CD4-positive, CD25-positive, alpha-beta regulatory T cell (primary cell): ENCODE results near the gene TSPEAR. TPM values are rescaled to one million over a fixed set of nuclear protein-coding genes. Genes with fewer than 3 reads are reported as not detected.
"Not testable (repeated sequence)": the region's sequence is repeated elsewhere in the genome, so short reads cannot be mapped to it uniquely, and the experiment has no call there.

Experiments used
- ATAC-seq, 2 donors: fragments of 150-1000 bp; cut with Tn5 transposase; one replicate each; pipeline ENCODE4 v1.10.0; 2021; ENCODE audit warnings: low read depth in 2 of 2, moderate number of reproducible peaks in 2 of 2, moderate library complexity in 1 of 2
- DNase-seq, 3 donors: peaks; one replicate each; pipeline versions ENCODE4 v3.0.0 to v3.0.0-alpha.2; 2012 to 2022; ENCODE audit warnings: mixed read lengths in 1 of 3
- H3K27ac ChIP-seq: one replicate; pipeline ENCODE4 v1.7.0; 2013; ENCODE audit warnings: mild to moderate bottlenecking, low read length; ENCODE audit not compliant: insufficient read depth, poor library complexity, severe bottlenecking
- H3K27me3 ChIP-seq: one replicate; pipeline ENCODE4 v1.7.0; 2013; ENCODE audit warnings: low read length; ENCODE audit not compliant: control insufficient read depth, insufficient read depth
- H3K36me3 ChIP-seq: one replicate; pipeline ENCODE4 v1.7.0; 2013; ENCODE audit warnings: mild to moderate bottlenecking, low read length, moderate library complexity; ENCODE audit not compliant: control insufficient read depth, insufficient read depth
- H3K4me1 ChIP-seq: 2 replicates; pipeline ENCODE4 v1.7.0; 2013; ENCODE audit warnings: mild to moderate bottlenecking, low read length; ENCODE audit not compliant: insufficient read depth, control insufficient read depth, poor library complexity, severe bottlenecking
- H3K4me3 ChIP-seq: one replicate; pipeline ENCODE4 v1.7.0; 2013; ENCODE audit warnings: low read depth, mild to moderate bottlenecking, low read length, moderate library complexity
- H3K9me3 ChIP-seq, 2 experiments: 1 replicate in 1 of 2; 2 replicates in 1 of 2; pipeline ENCODE4 v1.7.0; 2013; ENCODE audit warnings: low read length in 2 of 2, mild to moderate bottlenecking in 1 of 2, moderate library complexity in 1 of 2; ENCODE audit not compliant: control insufficient read depth in 2 of 2
- H3K27ac Mint-ChIP-seq, 3 donors: one replicate each; pipeline ENCODE4 v1.8.0; 2020 to 2022; ENCODE audit warnings: mild to moderate bottlenecking in 3 of 3, mixed read lengths in 3 of 3, moderate library complexity in 2 of 3
- H3K27me3 Mint-ChIP-seq: one replicate; pipeline ENCODE4 v1.8.0; 2022; ENCODE audit warnings: mild to moderate bottlenecking, mixed read lengths
- H3K36me3 Mint-ChIP-seq: one replicate; pipeline ENCODE4 v1.8.0; 2020; ENCODE audit warnings: mixed read lengths
- H3K4me1 Mint-ChIP-seq, 4 donors: one replicate each; pipeline ENCODE4 v1.8.0; 2020 to 2022; ENCODE audit warnings: mixed read lengths in 4 of 4, mild to moderate bottlenecking in 1 of 4
- H3K4me3 Mint-ChIP-seq, 4 donors: one replicate each; pipeline ENCODE4 v1.8.0; 2020 to 2022; ENCODE audit warnings: mild to moderate bottlenecking in 4 of 4, mixed read lengths in 4 of 4, moderate library complexity in 3 of 4
- H3K9me3 Mint-ChIP-seq, 7 donors: one replicate each; pipeline ENCODE4 v1.8.0; 2020 to 2022; ENCODE audit warnings: mixed read lengths in 7 of 7, mild to moderate bottlenecking in 3 of 7, moderate library complexity in 2 of 7
- polyA plus RNA-seq, 4 donors: library from polyadenylated mRNA; unstranded; fragments of 300-500 nt; fragmentation: Illumina TruSeq; gene quantifications; one replicate each; pipeline ENCODE4 v1.2.3, GENCODE V29; 2021
- total RNA-seq: library from RNA; stranded (reverse); gene quantifications from one replicate; pipeline ENCODE4 v1.2.3, GENCODE V29; 2022

The TSPEAR gene
- total and polyA plus RNA-seq, 5 donors from 2014 or later = 0.05 TPM; not detected in 4

GRCh38 chr21:44593598-44594405 lies 117.6 kb downstream of the TSPEAR start:
- no peak for DNase-seq
- peaks cover 0 to 5% (median 1%) of the 10 kb centered on the region in 7 donors for H3K9me3 Mint-ChIP-seq
- peaks cover 3% of the 10 kb centered on the region in 2 experiments for H3K9me3 ChIP-seq
- peaks cover 0 to 2% (median 0%) of the 10 kb centered on the region in 4 donors for H3K4me1 Mint-ChIP-seq
- H3K4me1 ChIP-seq = no peaks in the 10 kb centered on the region
- peaks cover 4% of the 10 kb centered on the region for H3K27me3 ChIP-seq
- no peak overlapping the region for H3K27ac ChIP-seq
- no peaks in the 10 kb centered on the region for H3K36me3 ChIP-seq
- no peaks in the 10 kb centered on the region for H3K36me3 Mint-ChIP-seq
- peak overlapping the region in 2 of 3 donors; percentile 23 to 39 for H3K27ac Mint-ChIP-seq
- ATAC-seq = no peak
- no peak overlapping the region for H3K4me3 Mint-ChIP-seq
- no peak overlapping the region for H3K4me3 ChIP-seq
- peaks cover 22% of the 10 kb centered on the region for H3K27me3 Mint-ChIP-seq

- DNase-seq = no peak
- Mint-ChIP-seq H3K4me1 (peaks cover 0 to 2% (median 0%) of the 10 kb centered on the region in 4 donors), H3K36me3 (no peaks in the 10 kb centered on the region), H3K27me3 (peaks cover 14% of the 10 kb centered on the region), H3K4me3 (no peak within 1 kb of the TSS), H3K27ac (peak within 1 kb of the TSS in 1 of 3 donors; percentile 23), H3K9me3 (peaks cover 0 to 1% (median 0%) of the 10 kb centered on the region in 7 donors)
- H3K9me3 ChIP-seq = no peaks in the 10 kb centered on the region
- H3K27ac ChIP-seq = no peak within 1 kb of the TSS
- ATAC-seq = no peak
- no peak within 1 kb of the TSS for H3K4me3 ChIP-seq
- no peaks in the 10 kb centered on the region for H3K4me1 ChIP-seq
- peaks cover 2% of the 10 kb centered on the region for H3K27me3 ChIP-seq
- H3K36me3 ChIP-seq = no peaks in the 10 kb centered on the region
Measured at GRCh38 chr21:44592446-44593311, 118.7 kb downstream of the TSPEAR start, which contains the start of gene KRTAP10-6. KRTAP10-6 (minus strand) TSS chr21:44592505; CDS start chr21:44592484, 21 bp downstream.

- not testable (repeated sequence) for H3K36me3 Mint-ChIP-seq, H3K4me1 Mint-ChIP-seq, H3K27me3 ChIP-seq, ATAC-seq, H3K9me3 Mint-ChIP-seq, H3K27ac ChIP-seq, DNase-seq, H3K4me1 ChIP-seq, H3K4me3 ChIP-seq, H3K9me3 ChIP-seq, H3K36me3 ChIP-seq, H3K4me3 Mint-ChIP-seq, H3K27ac Mint-ChIP-seq
- H3K27me3 Mint-ChIP-seq = peaks cover 13% of the 10 kb centered on the region
Measured at GRCh38 chr21:44591801-44592130, 119.6 kb downstream of the TSPEAR start.

GRCh38 chr21:44590897-44591800 lies 120.2 kb downstream of the TSPEAR start:
- not testable (repeated sequence) for H3K4me1 ChIP-seq, H3K9me3 Mint-ChIP-seq, H3K4me1 Mint-ChIP-seq, H3K36me3 Mint-ChIP-seq, H3K27me3 ChIP-seq, H3K9me3 ChIP-seq, H3K27ac ChIP-seq, H3K4me3 ChIP-seq, ATAC-seq, H3K4me3 Mint-ChIP-seq, DNase-seq, H3K36me3 ChIP-seq, H3K27ac Mint-ChIP-seq
- peaks cover 13% of the 10 kb centered on the region for H3K27me3 Mint-ChIP-seq

- Histone ChIP-seq H3K4me3 (no peak overlapping the region), H3K27ac (no peak overlapping the region), H3K9me3 (no peaks in the 10 kb centered on the region), H3K4me1 (no peaks in the 10 kb centered on the region), H3K36me3 (no peaks in the 10 kb centered on the region), H3K27me3 (peaks cover 9% of the 10 kb centered on the region)
- Mint-ChIP-seq H3K4me3 (no peak overlapping the region), H3K9me3 (peaks cover 0 to 3% (median 0%) of the 10 kb centered on the region in 7 donors), H3K36me3 (peaks cover 3% of the 10 kb centered on the region), H3K4me1 (peaks cover 0 to 4% (median 0%) of the 10 kb centered on the region in 4 donors), H3K27ac (no peak overlapping the region), H3K27me3 (peaks cover 13% of the 10 kb centered on the region)
- ATAC-seq (no peak), DNase-seq (no peak)
Measured at GRCh38 chr21:44590311-44590721, 121.1 kb downstream of the TSPEAR start.

- H3K27ac ChIP-seq = no peak overlapping the region
- no peaks in the 10 kb centered on the region for H3K9me3 ChIP-seq
- peaks cover 0 to 4% (median 0%) of the 10 kb centered on the region in 4 donors for H3K4me1 Mint-ChIP-seq
- H3K4me3 ChIP-seq = no peak overlapping the region
- H3K9me3 Mint-ChIP-seq = peaks cover 0 to 3% (median 0%) of the 10 kb centered on the region in 7 donors
- DNase-seq (no peak), ATAC-seq (no peak)
- no peaks in the 10 kb centered on the region for H3K4me1 ChIP-seq
- H3K4me3 Mint-ChIP-seq = no peak overlapping the region
- H3K36me3 Mint-ChIP-seq = peaks cover 3% of the 10 kb centered on the region
- peaks cover 13% of the 10 kb centered on the region for H3K27me3 Mint-ChIP-seq
- no peaks in the 10 kb centered on the region for H3K36me3 ChIP-seq
- H3K27ac Mint-ChIP-seq = no peak overlapping the region
- peaks cover 11% of the 10 kb centered on the region for H3K27me3 ChIP-seq
Measured at GRCh38 chr21:44589586-44590305, 121.6 kb downstream of the TSPEAR start.

GRCh38 chr21:44589094-44589493 lies 122.3 kb downstream of the TSPEAR start:
- H3K36me3 ChIP-seq = no peaks in the 10 kb centered on the region
- H3K27ac ChIP-seq = no peak overlapping the region
- no peak overlapping the region for H3K4me3 ChIP-seq
- peaks cover 11% of the 10 kb centered on the region for H3K27me3 ChIP-seq
- Mint-ChIP-seq H3K4me1 (peaks cover 4 to 9% (median 5%) of the 10 kb centered on the region in 4 donors), H3K27me3 (peaks cover 13% of the 10 kb centered on the region), H3K4me3 (no peak overlapping the region), H3K27ac (no peak overlapping the region), H3K9me3 (peaks cover 0 to 3% (median 0%) of the 10 kb centered on the region in 7 donors), H3K36me3 (peaks cover 3% of the 10 kb centered on the region)
- no peaks in the 10 kb centered on the region for H3K4me1 ChIP-seq
- no peaks in the 10 kb centered on the region for H3K9me3 ChIP-seq
- ATAC-seq (no peak), DNase-seq (no peak)
